ENCODE measurements around the gene ELMO1.

The ELMO1 gene

GRCh38 chr7:36939816-36940215 lies 508.8 kb downstream of the ELMO1 start:
- Mint-ChIP-seq H3K4me3 (no peak overlapping the region), H3K27me3 (no peaks in the 10 kb centered on the region), H3K4me1 (peaks cover 30% of the 10 kb centered on the region), H3K36me3 (peaks cover 85% of the 10 kb centered on the region), H3K9me3 (peaks cover 19% of the 10 kb centered on the region), H3K27ac (no peak overlapping the region)
- no peak for ATAC-seq

GRCh38 chr7:36937754-36938563 lies 510.7 kb downstream of the ELMO1 start:
- peaks cover 11% of the 10 kb centered on the region for H3K4me1 Mint-ChIP-seq
- no peaks in the 10 kb centered on the region for H3K27me3 Mint-ChIP-seq
- peaks cover 19% of the 10 kb centered on the region for H3K9me3 Mint-ChIP-seq
- no peak for ATAC-seq
- H3K36me3 Mint-ChIP-seq, result peaks cover 93% of the 10 kb centered on the region
- no peak overlapping the region for H3K27ac Mint-ChIP-seq
- H3K4me3 Mint-ChIP-seq, result no peak overlapping the region

- Mint-ChIP-seq H3K27ac (no peak overlapping the region), H3K4me3 (no peak overlapping the region), H3K36me3 (peaks cover 62% of the 10 kb centered on the region), H3K27me3 (no peaks in the 10 kb centered on the region), H3K4me1 (no peaks in the 10 kb centered on the region), H3K9me3 (peaks cover 2% of the 10 kb centered on the region)
- no peak for ATAC-seq
These were observed 516.8 kb downstream of the ELMO1 start for GRCh38 chr7:36931892-36932291.

GRCh38 chr7:36929791-36930190 lies 518.9 kb downstream of the ELMO1 start:
- Mint-ChIP-seq H3K4me3 (no peak overlapping the region), H3K27ac (no peak overlapping the region), H3K36me3 (peaks cover 49% of the 10 kb centered on the region)

GRCh38 chr7:36928718-36929117 lies 519.9 kb downstream of the ELMO1 start:
- no peak overlapping the region for H3K27ac Mint-ChIP-seq
- peaks cover 52% of the 10 kb centered on the region for H3K36me3 Mint-ChIP-seq
- H3K4me3 Mint-ChIP-seq, result no peak overlapping the region
- no peaks in the 10 kb centered on the region for H3K4me1 Mint-ChIP-seq
- no peaks in the 10 kb centered on the region for H3K9me3 Mint-ChIP-seq
- no peaks in the 10 kb centered on the region for H3K27me3 Mint-ChIP-seq
- ATAC-seq, result no peak

More at GRCh38 chr7:36929791-36930190, 518.9 kb downstream of the ELMO1 start:
- Mint-ChIP-seq H3K4me1 (no peaks in the 10 kb centered on the region), H3K27me3 (no peaks in the 10 kb centered on the region), H3K9me3 (no peaks in the 10 kb centered on the region)
- no peak for ATAC-seq

- ATAC-seq, result no peak
- no peaks in the 10 kb centered on the region for H3K9me3 Mint-ChIP-seq
- H3K27me3 Mint-ChIP-seq, result no peaks in the 10 kb centered on the region
- no peak overlapping the region for H3K27ac Mint-ChIP-seq
- no peaks in the 10 kb centered on the region for H3K4me1 Mint-ChIP-seq
- no peak overlapping the region for H3K4me3 Mint-ChIP-seq
- H3K36me3 Mint-ChIP-seq, result peaks cover 51% of the 10 kb centered on the region
These were observed 520.4 kb downstream of the ELMO1 start for GRCh38 chr7:36928311-36928710.

- H3K36me3 Mint-ChIP-seq, result peaks cover 56% of the 10 kb centered on the region
These were observed 523.0 kb downstream of the ELMO1 start for GRCh38 chr7:36925691-36926090.

GRCh38 chr7:36925207-36925606 lies 523.5 kb downstream of the ELMO1 start:
- H3K9me3 Mint-ChIP-seq, result no peaks in the 10 kb centered on the region
- no peak for ATAC-seq
- no peak overlapping the region for H3K27ac Mint-ChIP-seq
- no peak overlapping the region for H3K4me3 Mint-ChIP-seq
- H3K27me3 Mint-ChIP-seq, result no peaks in the 10 kb centered on the region
- H3K36me3 Mint-ChIP-seq, result peaks cover 59% of the 10 kb centered on the region
- no peaks in the 10 kb centered on the region for H3K4me1 Mint-ChIP-seq

More at GRCh38 chr7:36925691-36926090, 523.0 kb downstream of the ELMO1 start:
- no peak overlapping the region for H3K27ac Mint-ChIP-seq
- ATAC-seq, result no peak
- H3K9me3 Mint-ChIP-seq, result no peaks in the 10 kb centered on the region
- no peaks in the 10 kb centered on the region for H3K27me3 Mint-ChIP-seq
- H3K4me1 Mint-ChIP-seq, result no peaks in the 10 kb centered on the region
- H3K4me3 Mint-ChIP-seq, result no peak overlapping the region

- H3K36me3 Mint-ChIP-seq, result peaks cover 64% of the 10 kb centered on the region
- H3K4me3 Mint-ChIP-seq, result no peak overlapping the region
- no peak overlapping the region for H3K27ac Mint-ChIP-seq
- ATAC-seq, result no peak
- H3K4me1 Mint-ChIP-seq, result no peaks in the 10 kb centered on the region
- no peaks in the 10 kb centered on the region for H3K27me3 Mint-ChIP-seq
- no peaks in the 10 kb centered on the region for H3K9me3 Mint-ChIP-seq
These were observed 524.7 kb downstream of the ELMO1 start for GRCh38 chr7:36923943-36924436.

- H3K27me3 Mint-ChIP-seq, result no peaks in the 10 kb centered on the region
- H3K27ac Mint-ChIP-seq, result no peak overlapping the region
- H3K9me3 Mint-ChIP-seq, result no peaks in the 10 kb centered on the region
- no peak overlapping the region for H3K4me3 Mint-ChIP-seq
- H3K36me3 Mint-ChIP-seq, result peaks cover 56% of the 10 kb centered on the region
- ATAC-seq, result no peak
- H3K4me1 Mint-ChIP-seq, result no peaks in the 10 kb centered on the region
These were observed 525.5 kb downstream of the ELMO1 start for GRCh38 chr7:36923185-36923584.

GRCh38 chr7:36920433-36920832 lies 528.2 kb downstream of the ELMO1 start:
- Mint-ChIP-seq H3K4me3 (no peak overlapping the region), H3K9me3 (no peaks in the 10 kb centered on the region), H3K27me3 (no peaks in the 10 kb centered on the region), H3K4me1 (no peaks in the 10 kb centered on the region), H3K27ac (no peak overlapping the region), H3K36me3 (peaks cover 57% of the 10 kb centered on the region)
- ATAC-seq, result no peak

GRCh38 chr7:36919738-36920137 lies 528.9 kb downstream of the ELMO1 start:
- Mint-ChIP-seq H3K36me3 (peaks cover 61% of the 10 kb centered on the region), H3K9me3 (no peaks in the 10 kb centered on the region), H3K4me1 (no peaks in the 10 kb centered on the region), H3K27ac (no peak overlapping the region), H3K27me3 (no peaks in the 10 kb centered on the region), H3K4me3 (no peak overlapping the region)
- no peak for ATAC-seq

- no peaks in the 10 kb centered on the region for H3K9me3 Mint-ChIP-seq
- ATAC-seq, result no peak
- H3K36me3 Mint-ChIP-seq, result peaks cover 52% of the 10 kb centered on the region
- H3K4me3 Mint-ChIP-seq, result no peak overlapping the region
- no peak overlapping the region for H3K27ac Mint-ChIP-seq
- no peaks in the 10 kb centered on the region for H3K4me1 Mint-ChIP-seq
- no peaks in the 10 kb centered on the region for H3K27me3 Mint-ChIP-seq
These were observed 530.1 kb downstream of the ELMO1 start for GRCh38 chr7:36918591-36918990.

GRCh38 chr7:36916619-36917018 lies 532.0 kb downstream of the ELMO1 start:
- Mint-ChIP-seq H3K27me3 (no peaks in the 10 kb centered on the region), H3K4me1 (no peaks in the 10 kb centered on the region), H3K27ac (no peak overlapping the region), H3K9me3 (no peaks in the 10 kb centered on the region), H3K4me3 (no peak overlapping the region), H3K36me3 (peaks cover 52% of the 10 kb centered on the region)
- no peak for ATAC-seq

GRCh38 chr7:36916116-36916515 lies 532.5 kb downstream of the ELMO1 start:
- Mint-ChIP-seq H3K27me3 (no peaks in the 10 kb centered on the region), H3K4me3 (no peak overlapping the region), H3K9me3 (no peaks in the 10 kb centered on the region), H3K4me1 (no peaks in the 10 kb centered on the region), H3K36me3 (peaks cover 52% of the 10 kb centered on the region), H3K27ac (no peak overlapping the region)
- ATAC-seq, result no peak

GRCh38 chr7:36911788-36912187 lies 536.9 kb downstream of the ELMO1 start:
- no peaks in the 10 kb centered on the region for H3K27me3 Mint-ChIP-seq
- H3K36me3 Mint-ChIP-seq, result peaks cover 72% of the 10 kb centered on the region
- H3K4me3 Mint-ChIP-seq, result no peak overlapping the region
- ATAC-seq, result no peak
- H3K4me1 Mint-ChIP-seq, result no peaks in the 10 kb centered on the region
- H3K27ac Mint-ChIP-seq, result no peak overlapping the region
- H3K9me3 Mint-ChIP-seq, result no peaks in the 10 kb centered on the region

Data from stimulated activated memory B cell treated with anti-CD40 and anti-IgM and Interleukin-4, amounts not matched to agents 10 μg/mL and 1 μg/mL and 100 μg/mL, for 72 hours (primary cell).